ENCODE results near the gene C19orf38. TPM values are rescaled to one million over a fixed set of nuclear protein-coding genes. Genes with fewer than 3 reads are reported as not detected.

C19orf38 gene
- total RNA-seq, 1 donor from 2014 or later: 0.44 TPM

GRCh38 chr19:10907925-10908324 lies 59.7 kb downstream of the C19orf38 start:
- no peak for DNase-seq

GRCh38 chr19:10908380-10908960 lies 60.3 kb downstream of the C19orf38 start:
- no peak for TF ChIP-seq CTCF (IDR thresholded peaks at IDR 0.05; ENCODE audit: partially characterized antibody, unreplicated experiment)
- DNase-seq: no peak
- H3K36me3 Mint-ChIP-seq (ENCODE audit: unreplicated experiment): no peaks in the 10 kb centered on the region

More at GRCh38 chr19:10907925-10908324, 59.7 kb downstream of the C19orf38 start:
- Mint-ChIP-seq H3K9me3 (ENCODE audit: unreplicated experiment) (peaks cover 4% of the 10 kb centered on the region), H3K27ac (ENCODE audit: unreplicated experiment) (no peak overlapping the region), H3K27me3 (ENCODE audit: unreplicated experiment) (peaks cover 8% of the 10 kb centered on the region), H3K4me1 (ENCODE audit: low read depth, unreplicated experiment) (peaks cover 11% of the 10 kb centered on the region), H3K36me3 (ENCODE audit: unreplicated experiment) (no peaks in the 10 kb centered on the region), H3K4me3 (ENCODE audit: unreplicated experiment) (no peak overlapping the region)
- no peak for TF ChIP-seq CTCF (IDR thresholded peaks at IDR 0.05; ENCODE audit: partially characterized antibody, unreplicated experiment)

GRCh38 chr19:10911579-10912363 lies 63.6 kb downstream of the C19orf38 start:
- peaks cover 9% of the 10 kb centered on the region for H3K4me1 Mint-ChIP-seq (ENCODE audit: low read depth, unreplicated experiment)
- no peak for DNase-seq
- TF ChIP-seq CTCF (IDR thresholded peaks at IDR 0.05; ENCODE audit: partially characterized antibody, unreplicated experiment): no peak
- no peaks in the 10 kb centered on the region for H3K36me3 Mint-ChIP-seq (ENCODE audit: unreplicated experiment)
- no peak overlapping the region for H3K4me3 Mint-ChIP-seq (ENCODE audit: unreplicated experiment)
- H3K27ac Mint-ChIP-seq (ENCODE audit: unreplicated experiment): no peak overlapping the region
- H3K9me3 Mint-ChIP-seq (ENCODE audit: unreplicated experiment): peaks cover 4% of the 10 kb centered on the region
- peaks cover 5% of the 10 kb centered on the region for H3K27me3 Mint-ChIP-seq (ENCODE audit: unreplicated experiment)

More at GRCh38 chr19:10908380-10908960, 60.3 kb downstream of the C19orf38 start:
- peaks cover 8% of the 10 kb centered on the region for H3K27me3 Mint-ChIP-seq (ENCODE audit: unreplicated experiment)
- peaks cover 1% of the 10 kb centered on the region for H3K9me3 Mint-ChIP-seq (ENCODE audit: unreplicated experiment)
- H3K4me1 Mint-ChIP-seq (ENCODE audit: low read depth, unreplicated experiment): peaks cover 11% of the 10 kb centered on the region
- no peak overlapping the region for H3K27ac Mint-ChIP-seq (ENCODE audit: unreplicated experiment)
- no peak overlapping the region for H3K4me3 Mint-ChIP-seq (ENCODE audit: unreplicated experiment)

GRCh38 chr19:10912619-10913018 lies 64.4 kb downstream of the C19orf38 start:
- peaks cover 9% of the 10 kb centered on the region for H3K4me1 Mint-ChIP-seq (ENCODE audit: low read depth, unreplicated experiment)
- peak overlapping the region; percentile 55 for H3K27ac Mint-ChIP-seq (ENCODE audit: unreplicated experiment)

More at GRCh38 chr19:10912619-10913018, 64.4 kb downstream of the C19orf38 start:
- no peaks in the 10 kb centered on the region for H3K36me3 Mint-ChIP-seq (ENCODE audit: unreplicated experiment)
- H3K9me3 Mint-ChIP-seq (ENCODE audit: unreplicated experiment): peaks cover 7% of the 10 kb centered on the region
- H3K4me3 Mint-ChIP-seq (ENCODE audit: unreplicated experiment): no peak overlapping the region
- DNase-seq: no peak
- H3K27me3 Mint-ChIP-seq (ENCODE audit: unreplicated experiment): peaks cover 5% of the 10 kb centered on the region
- TF ChIP-seq CTCF (IDR thresholded peaks at IDR 0.05; ENCODE audit: partially characterized antibody, unreplicated experiment): no peak

Measured in glutamatergic neuron (in vitro differentiated cells).